HFFc6 (cell line): ENCODE data around the gene OR6J1. TPM values are rescaled to one million over a fixed set of nuclear protein-coding genes. Genes with fewer than 3 reads are reported as not detected.
A peak's percentile ranks its signal among the peaks of the same experiment; 100 is the strongest.

ENCODE experiments used
- DNase-seq: peaks from one replicate; pipeline ENCODE4 v3.0.0-alpha.2; 2018
- H3K27ac Mint-ChIP-seq: 2 replicates; pipeline ENCODE4 v1.8.0; 2020; ENCODE audit warnings: mild to moderate bottlenecking, mixed read lengths
- H3K27me3 Mint-ChIP-seq: 2 replicates; pipeline ENCODE4 v1.8.0; 2021; ENCODE audit warnings: mild to moderate bottlenecking, moderate library complexity, mixed read lengths; ENCODE audit not compliant: insufficient read depth
- H3K36me3 Mint-ChIP-seq: 2 replicates; pipeline ENCODE4 v1.8.0; 2021; ENCODE audit warnings: low read depth, mixed read lengths
- H3K4me1 Mint-ChIP-seq: 2 replicates; pipeline ENCODE4 v1.8.0; 2020; ENCODE audit warnings: low read depth, mixed read lengths
- H3K4me3 Mint-ChIP-seq: 2 replicates; pipeline ENCODE4 v1.8.0; 2020; ENCODE audit warnings: mild to moderate bottlenecking, moderate library complexity, mixed read lengths
- H3K9me3 Mint-ChIP-seq: 2 replicates; pipeline ENCODE4 v1.8.0; 2020; ENCODE audit warnings: mild to moderate bottlenecking, mixed read lengths
- CTCF ChIP-seq: fragments of 200-600 bp; sonication (generic); IDR thresholded peaks from 2 replicates; pipeline ENCODE4 v1.5.0; 2021; ENCODE audit warnings: antibody characterized with exemption, mild to moderate bottlenecking
- total RNA-seq, 6 experiments: library from RNA; stranded (reverse); fragmentation: NEBNext Ultra II Directional; extraction: Animal tissue kit (Norgen Biotek cat#: 25700); gene quantifications; 2 replicates in 1 of 6; 3 replicates in 5 of 6; pipeline ENCODE4 v1.2.3, GENCODE V29; 2021

Gene OR6J1
- total RNA-seq, 6 experiments from 2014 or later = not detected

DNA sequence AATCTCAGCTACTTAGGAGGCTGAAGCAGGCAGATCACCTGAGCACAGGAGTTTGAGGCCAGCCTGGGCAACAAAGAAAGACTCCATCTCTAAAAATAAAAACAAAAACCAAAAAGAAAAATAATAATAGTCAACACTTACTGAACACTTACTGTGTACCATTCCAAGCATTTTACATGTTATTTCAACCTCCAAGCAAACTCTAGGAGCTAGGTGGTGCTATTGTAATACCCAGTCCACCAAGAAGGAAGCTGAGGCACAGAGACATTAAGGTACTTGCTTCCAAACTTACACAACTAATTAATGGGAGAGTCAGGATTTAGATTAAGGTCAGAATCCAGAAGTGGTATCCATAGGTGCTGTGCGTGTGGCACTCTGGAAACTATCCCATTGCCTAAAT lies 13.7 kb upstream of the OR6J1 start:
- Mint-ChIP-seq H3K27ac (no peak overlapping the region), H3K4me3 (no peak overlapping the region), H3K27me3 (no peaks in the 10 kb centered on the region; the same call in none of the 2 replicates), H3K4me1 (peaks cover 15% of the 10 kb centered on the region), H3K36me3 (no peaks in the 10 kb centered on the region), H3K9me3 (no peaks in the 10 kb centered on the region)
- peak; percentile 76 for TF ChIP-seq CTCF
- DNase-seq = peak; percentile 41

DNA sequence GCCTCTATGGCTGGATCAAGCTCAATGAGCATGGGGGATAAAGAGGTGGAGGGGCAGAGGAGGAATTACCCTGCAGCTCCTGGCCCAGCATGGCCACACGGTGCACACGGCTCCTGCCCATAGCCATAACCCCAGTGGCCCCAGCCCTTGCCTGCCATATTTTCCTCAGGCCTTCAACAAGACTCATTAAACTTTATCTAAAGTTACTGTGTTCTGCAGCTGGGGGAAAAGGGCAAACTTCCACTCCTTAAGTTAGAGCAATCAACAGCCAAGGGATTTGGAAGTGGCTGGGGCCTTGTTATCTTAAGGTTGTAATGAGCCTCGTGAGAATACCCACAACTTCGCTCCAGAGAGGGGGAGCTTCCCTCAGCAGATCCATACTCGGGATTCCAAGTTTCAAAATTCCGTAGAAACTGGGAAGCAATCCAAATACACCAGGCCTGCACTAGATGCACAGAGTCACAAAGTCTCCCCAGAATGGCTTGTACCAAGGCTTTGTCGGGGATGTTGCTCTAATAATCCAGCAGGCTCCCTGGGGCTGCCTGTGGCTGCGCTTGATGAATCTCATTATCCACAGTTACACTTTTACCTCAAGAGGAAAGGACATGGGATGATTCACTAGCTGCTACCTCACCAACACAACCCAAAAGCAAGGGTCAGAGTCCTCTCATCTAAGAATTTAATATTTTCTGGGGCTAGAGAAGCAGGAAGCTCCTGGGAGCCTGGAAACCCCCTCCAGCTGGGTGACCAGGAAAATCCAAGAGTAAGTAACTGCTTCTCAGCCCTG lies 13.0 kb upstream of the OR6J1 start:
- Mint-ChIP-seq H3K4me1 (peaks cover 15% of the 10 kb centered on the region), H3K27me3 (no peaks in the 10 kb centered on the region; the same call in none of the 2 replicates), H3K36me3 (no peaks in the 10 kb centered on the region), H3K9me3 (no peaks in the 10 kb centered on the region), H3K27ac (no peak overlapping the region), H3K4me3 (no peak overlapping the region)
- DNase-seq = no peak
- no peak for TF ChIP-seq CTCF

GRCh38 chr14:22656226-22656625 lies 12.1 kb upstream of the OR6J1 start:
- no peak for DNase-seq
- Mint-ChIP-seq H3K27me3 (no peaks in the 10 kb centered on the region; the same call in none of the 2 replicates), H3K27ac (no peak overlapping the region), H3K9me3 (no peaks in the 10 kb centered on the region), H3K4me3 (no peak overlapping the region), H3K36me3 (no peaks in the 10 kb centered on the region), H3K4me1 (peaks cover 15% of the 10 kb centered on the region)
- TF ChIP-seq CTCF = no peak

GRCh38 chr14:22653012-22653621 lies 9.0 kb upstream of the OR6J1 start:
- H3K4me1 Mint-ChIP-seq = peaks cover 6% of the 10 kb centered on the region
- H3K27me3 Mint-ChIP-seq = no peaks in the 10 kb centered on the region; the same call in 1 of the 2 replicates
- no peak overlapping the region for H3K4me3 Mint-ChIP-seq
- TF ChIP-seq CTCF = peak; percentile 91
- no peaks in the 10 kb centered on the region for H3K9me3 Mint-ChIP-seq
- H3K27ac Mint-ChIP-seq = peak overlapping the region; percentile 22; the same call in 1 of the 2 replicates
- DNase-seq = peak; percentile 73
- H3K36me3 Mint-ChIP-seq = no peaks in the 10 kb centered on the region

DNA sequence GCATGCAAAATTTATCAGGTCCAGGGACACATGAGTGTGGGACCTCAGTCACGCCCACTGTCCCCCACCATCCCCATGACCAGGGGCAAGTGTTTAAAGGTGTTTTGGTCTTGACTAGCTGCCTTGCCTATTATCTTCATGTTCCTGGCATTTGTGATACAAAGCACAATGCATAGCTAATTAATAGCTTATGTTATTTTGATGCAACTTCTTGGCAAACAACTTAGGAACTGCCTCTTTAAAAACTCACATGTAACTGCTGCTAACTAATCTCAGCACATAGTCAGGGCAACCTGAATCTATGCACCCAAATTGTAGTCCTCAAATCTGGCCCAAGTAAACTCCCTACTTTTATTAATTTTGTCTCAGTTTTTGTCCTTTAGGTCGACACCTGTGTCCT lies 7.4 kb upstream of the OR6J1 start:
- no peaks in the 10 kb centered on the region for H3K36me3 Mint-ChIP-seq
- no peak overlapping the region for H3K27ac Mint-ChIP-seq
- no peak for DNase-seq
- no peak overlapping the region for H3K4me3 Mint-ChIP-seq
- no peaks in the 10 kb centered on the region; the same call in 1 of the 2 replicates for H3K27me3 Mint-ChIP-seq
- no peak for TF ChIP-seq CTCF
- H3K9me3 Mint-ChIP-seq = no peaks in the 10 kb centered on the region
- peaks cover 11% of the 10 kb centered on the region for H3K4me1 Mint-ChIP-seq
